CD4-positive, alpha-beta T cell treated with Interferon gamma for 1 hour (primary cell): ENCODE data around the gene GDF11.
A peak's percentile ranks its signal among the peaks of the same experiment; 100 is the strongest.

Experiments used
- DNase-seq: peaks from one replicate; pipeline ENCODE4 v3.0.0-alpha.2; 2020

Gene GDF11

DNA sequence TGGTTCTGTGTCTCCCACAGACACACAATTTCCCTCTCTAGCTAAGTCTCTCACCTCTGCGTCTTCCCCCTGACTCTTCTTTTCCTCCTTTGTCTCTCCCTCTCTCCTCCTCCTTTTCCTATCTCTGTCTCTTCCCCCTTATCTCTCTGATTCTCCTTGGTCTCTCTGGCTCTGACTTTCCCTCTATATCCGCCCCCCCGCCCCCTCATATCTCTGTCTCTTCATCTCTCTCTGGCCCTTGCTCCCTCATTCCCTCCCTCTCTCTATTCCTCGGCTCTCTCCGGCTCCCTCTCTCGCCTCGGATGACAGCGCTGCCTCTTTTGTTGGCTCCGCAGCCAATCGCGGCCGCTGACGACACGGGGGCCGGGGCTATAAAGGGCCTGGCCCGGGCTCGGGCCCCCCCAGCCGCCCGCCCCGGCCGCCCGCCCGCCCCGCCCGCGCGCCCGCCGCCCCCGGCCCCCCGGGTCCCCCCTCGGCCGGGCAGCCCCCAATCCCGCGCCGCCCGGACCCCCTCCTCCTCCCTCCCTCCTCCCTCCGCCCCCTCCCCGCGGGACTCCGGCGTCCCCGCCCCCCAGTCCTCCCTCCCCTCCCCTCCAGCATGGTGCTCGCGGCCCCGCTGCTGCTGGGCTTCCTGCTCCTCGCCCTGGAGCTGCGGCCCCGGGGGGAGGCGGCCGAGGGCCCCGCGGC is at the start of gene GDF11:
TSS of gene GDF11 (plus strand) at position 404 of the 687 bp plus-strand sequence. CDS start at position 599, 195 bp downstream.
- DNase-seq, result peak; percentile 66

- no peak for DNase-seq
Measured at GRCh38 chr12:55693323-55694187, 49.4 kb upstream of the GDF11 start.

- no peak for DNase-seq
Measured at GRCh38 chr12:55694188-55694515, 48.8 kb upstream of the GDF11 start.

GRCh38 chr12:55694651-55695050 is 48.3 kb upstream of the GDF11 start:
- no peak for DNase-seq

DNA sequence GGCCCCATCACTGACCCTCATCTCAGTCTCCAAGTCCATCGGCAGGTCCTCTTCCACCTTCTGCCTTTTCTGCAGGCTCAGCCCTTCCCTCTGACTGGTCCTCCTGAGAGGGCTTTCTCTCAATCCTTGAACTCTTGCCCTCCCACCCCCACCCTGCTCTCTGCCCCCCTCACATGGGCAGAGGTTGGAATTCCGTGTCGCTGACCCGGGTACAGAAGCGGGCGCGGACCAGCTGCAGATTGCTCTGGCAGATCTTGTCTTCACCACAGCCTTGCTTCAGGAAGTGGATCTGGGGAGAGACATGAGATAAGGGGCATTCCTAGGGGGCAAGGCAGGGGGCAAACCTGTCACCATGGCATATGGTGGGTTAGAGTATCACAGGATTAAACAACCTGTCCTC is 47.6 kb upstream of the GDF11 start:
- DNase-seq, result no peak

- DNase-seq, result no peak
Measured at GRCh38 chr12:55696141-55696540, 46.8 kb upstream of the GDF11 start.

DNA sequence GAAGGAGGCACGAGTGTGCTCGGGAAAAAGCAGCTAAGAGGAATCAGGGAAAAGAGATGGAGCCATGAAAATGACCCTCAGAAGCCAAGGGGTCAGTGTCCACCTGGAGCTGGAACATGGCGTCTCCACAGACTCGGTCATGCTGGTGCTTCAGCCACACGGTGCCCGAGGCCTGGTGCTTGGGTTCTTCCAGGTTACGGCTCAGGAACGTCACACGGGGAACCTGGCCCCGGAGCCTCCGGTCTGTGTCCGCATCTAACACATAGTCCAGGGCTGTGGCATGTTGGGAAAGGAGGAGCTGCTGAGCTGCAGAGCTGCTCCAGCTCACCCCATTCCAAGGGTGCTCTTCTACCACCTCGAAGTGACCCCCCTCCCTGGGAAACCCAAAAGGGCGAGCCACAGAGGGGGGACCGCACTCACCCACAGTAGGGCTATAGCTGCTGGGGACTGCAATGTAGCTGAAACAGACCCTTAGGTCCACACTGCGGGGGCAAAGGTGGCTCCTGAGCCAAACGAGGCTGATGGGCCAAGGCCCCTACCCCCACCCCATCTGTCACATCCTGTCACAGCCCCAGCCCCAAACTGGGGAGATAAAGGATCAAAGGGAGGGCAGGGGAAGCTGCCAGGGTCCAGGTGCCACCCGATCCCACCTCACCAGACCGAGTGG is 46.0 kb upstream of the GDF11 start:
- no peak for DNase-seq

DNA sequence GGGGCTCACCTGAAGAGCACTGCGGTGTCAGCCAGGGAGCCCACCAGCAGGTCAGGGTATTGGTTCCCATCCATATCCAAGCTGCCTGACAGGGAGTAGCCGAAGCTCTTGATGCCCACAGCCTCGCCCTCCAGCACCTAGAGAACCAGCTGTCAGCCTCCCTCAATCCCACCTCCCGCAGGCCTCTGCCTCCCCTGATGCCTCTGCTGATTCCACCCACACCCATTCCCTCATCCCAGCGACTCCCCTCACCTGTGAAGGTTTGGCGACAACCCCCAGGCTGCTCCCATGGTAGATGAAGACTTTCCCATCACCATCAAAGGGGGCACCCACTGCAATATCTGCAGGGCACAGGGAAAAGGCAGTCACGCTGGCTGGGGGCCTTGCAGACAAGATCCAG is 45.2 kb upstream of the GDF11 start:
- DNase-seq, result no peak

DNA sequence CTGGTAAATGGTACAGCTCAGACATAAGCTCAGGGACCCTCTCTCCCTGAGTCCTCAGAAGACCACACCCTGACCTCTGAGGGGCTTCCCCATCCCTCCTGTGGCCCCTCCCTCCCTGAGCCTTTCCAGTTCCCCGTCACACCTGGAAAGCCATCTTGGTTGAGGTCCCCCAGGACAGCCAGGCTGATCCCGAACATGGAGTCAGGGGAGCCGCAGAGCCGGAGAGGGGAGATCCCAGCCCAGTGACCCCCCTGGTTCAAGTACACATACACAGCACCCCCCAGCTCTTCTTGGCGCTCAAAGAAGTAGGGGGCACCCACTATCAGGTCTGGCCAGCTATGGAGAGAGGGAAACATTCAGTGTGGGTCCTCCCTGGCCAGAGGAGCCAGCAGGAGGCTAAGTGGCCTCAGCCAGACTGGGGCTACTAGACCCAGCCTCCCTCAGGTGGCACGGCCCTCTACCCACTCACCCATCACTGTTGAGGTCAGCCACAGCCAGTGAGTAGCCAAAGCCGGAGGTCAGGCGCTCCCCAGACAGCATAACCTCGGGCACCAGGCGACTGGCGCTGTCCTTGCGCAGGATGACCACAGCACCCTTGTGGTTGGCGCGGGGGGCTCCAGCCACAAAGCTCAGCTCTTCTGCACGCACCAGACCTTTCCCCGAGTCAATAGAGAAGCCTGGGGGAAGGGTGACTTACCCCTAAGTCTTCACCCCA is 44.5 kb upstream of the GDF11 start:
- DNase-seq, result no peak

DNA sequence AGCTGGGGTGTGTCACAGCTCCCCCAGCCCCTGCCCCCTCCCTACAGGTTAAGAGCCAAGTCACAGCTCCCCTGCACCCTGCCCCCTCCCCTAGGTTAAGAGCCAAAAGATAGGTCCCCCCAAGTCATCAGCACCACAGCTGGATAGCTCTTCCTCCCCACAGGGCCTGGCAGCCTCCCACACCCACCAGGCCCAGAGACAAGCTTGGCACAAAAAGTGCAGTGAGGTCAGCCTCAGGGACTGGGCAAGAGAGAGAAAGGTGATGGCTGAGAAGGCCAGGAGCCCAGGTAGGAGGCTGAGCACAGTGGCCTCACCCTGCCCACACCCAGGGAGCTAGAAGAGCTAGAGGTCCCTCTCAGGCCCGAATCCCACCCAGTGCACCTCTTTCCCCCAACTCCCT is 44.0 kb upstream of the GDF11 start:
- DNase-seq, result no peak

GRCh38 chr12:55699471-55700055 is 43.4 kb upstream of the GDF11 start:
- DNase-seq, result no peak

GRCh38 chr12:55700255-55701018 is 42.5 kb upstream of the GDF11 start:
- DNase-seq, result no peak

GRCh38 chr12:55702861-55703260 is 40.1 kb upstream of the GDF11 start:
- DNase-seq, result no peak

DNA sequence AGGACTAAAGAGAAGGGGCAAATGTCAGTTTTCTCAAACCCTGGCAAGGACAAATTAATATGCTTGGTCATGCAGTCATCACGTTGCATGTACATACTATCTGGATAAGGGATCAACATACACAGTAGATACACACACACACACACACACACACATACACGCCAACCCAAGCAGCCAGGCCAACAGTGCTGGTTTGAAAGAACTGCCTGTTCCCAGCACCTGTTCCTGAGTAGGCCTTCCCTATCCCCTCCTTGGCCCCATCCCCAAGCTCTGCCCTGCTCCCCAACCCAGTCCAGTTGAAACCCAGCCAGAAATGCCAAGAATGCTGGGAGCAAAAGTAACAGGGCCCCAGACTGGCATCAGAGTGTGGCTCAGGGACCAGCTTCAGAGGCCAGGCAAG is 39.6 kb upstream of the GDF11 start:
- no peak for DNase-seq

DNA sequence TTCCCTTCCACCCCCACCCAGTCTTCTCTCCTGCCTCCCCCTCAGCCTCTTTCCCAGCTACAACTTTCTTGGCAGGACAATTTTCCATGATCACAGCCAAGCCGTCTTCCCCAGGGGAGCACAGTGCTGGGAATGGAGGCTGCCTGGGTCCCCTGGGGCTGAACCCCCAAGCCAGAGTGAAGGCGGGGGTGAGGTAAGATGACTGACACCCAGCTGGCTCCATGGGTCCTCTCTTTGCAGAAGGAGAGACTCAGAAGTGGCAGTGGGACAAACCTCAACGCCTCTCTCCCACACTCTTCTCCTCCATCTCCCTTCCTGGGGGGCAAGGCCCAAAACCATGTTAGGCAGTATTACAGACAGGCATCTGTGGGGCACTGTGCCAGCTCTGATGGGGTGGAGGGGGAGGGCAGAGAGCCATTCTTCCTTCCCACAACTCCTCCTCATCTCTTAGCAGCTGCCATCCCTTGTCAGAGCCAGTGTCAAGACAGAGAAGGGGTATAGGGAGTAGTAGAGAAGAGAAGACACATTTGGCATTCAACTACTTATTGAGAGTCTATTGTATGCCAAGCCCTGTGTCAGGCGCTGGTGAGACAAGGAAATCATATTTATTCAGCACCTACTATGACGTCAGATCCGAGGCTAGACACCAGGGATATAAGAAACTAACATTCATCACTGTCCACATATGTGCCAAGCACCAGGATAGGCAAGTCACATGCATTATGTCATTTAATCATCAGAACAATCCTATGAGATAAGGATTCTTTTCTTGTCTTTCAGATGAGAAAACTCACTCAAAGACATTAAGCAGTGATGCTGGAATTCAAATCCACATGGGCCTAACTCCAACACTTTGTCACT is 38.8 kb upstream of the GDF11 start:
- no peak for DNase-seq

GRCh38 chr12:55704824-55705718 is 37.9 kb upstream of the GDF11 start:
- DNase-seq, result no peak

GRCh38 chr12:55705782-55706402 is 37.0 kb upstream of the GDF11 start:
- no peak for DNase-seq

- no peak for DNase-seq
Measured at GRCh38 chr12:55706568-55707218, 36.2 kb upstream of the GDF11 start.

DNA sequence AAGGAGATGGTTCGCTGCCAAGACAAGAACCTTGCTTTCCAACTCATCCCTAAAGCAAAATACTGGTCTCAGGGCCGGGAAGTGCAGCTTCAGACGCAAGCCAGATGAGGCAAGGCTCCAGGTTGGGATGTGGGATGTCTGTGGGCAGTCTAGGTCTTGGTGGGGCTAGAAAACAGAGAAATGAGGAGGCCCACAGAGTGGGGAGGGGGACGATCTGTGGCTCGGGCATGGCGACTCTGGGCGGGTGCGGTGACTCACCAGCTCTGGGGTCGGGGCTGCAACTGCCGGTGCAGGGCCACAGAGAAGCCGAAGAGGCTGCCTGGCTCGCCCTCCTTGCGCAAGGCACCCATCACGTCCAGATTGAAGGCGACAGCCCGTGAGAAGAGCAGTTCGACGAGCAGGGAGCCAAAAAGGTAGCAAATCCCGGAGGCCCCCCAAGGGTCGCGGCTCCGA is 35.7 kb upstream of the GDF11 start:
- peak; percentile 10 for DNase-seq
